ENCODE results near the gene CD82. TPM values are rescaled to one million over a fixed set of nuclear protein-coding genes. Genes with fewer than 3 reads are reported as not detected.

The CD82 gene
- total RNA-seq, 1 experiment from 2014 or later, result 4.5 TPM

DNA sequence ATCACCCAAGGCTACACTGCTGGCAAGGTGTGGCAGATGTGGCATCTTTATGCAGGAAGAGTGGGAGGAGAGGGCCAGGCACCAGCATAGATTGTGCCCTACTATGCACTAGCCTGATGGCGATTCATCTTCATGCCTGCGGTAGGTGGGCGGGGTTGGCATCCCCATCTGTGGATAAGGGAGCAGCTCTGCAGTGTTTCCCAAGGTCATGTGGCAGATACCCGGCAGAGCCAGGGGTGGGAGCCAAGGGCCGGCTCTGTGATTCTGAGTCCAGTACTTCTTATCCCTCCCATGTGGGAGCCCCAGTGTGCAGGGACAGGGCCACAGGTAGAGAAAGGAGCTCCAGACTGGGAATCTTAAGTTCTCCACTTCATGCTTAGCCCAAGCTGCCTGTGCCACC is 20.0 kb downstream of the CD82 start:
- no peaks in the 10 kb centered on the region for H3K27me3 ChIP-seq (ENCODE audit: insufficient read depth, low read length)
- no peak overlapping the region for H2BK12ac ChIP-seq (ENCODE audit: insufficient read length, low read depth, low read length)
- H3K14ac ChIP-seq (ENCODE audit: insufficient read depth, low read length), result peak overlapping the region; percentile 21; the same call in 1 of the 2 replicates
- H4K20me1 ChIP-seq (ENCODE audit: control insufficient read depth, insufficient read depth, insufficient read length), result no peaks in the 10 kb centered on the region
- no peak overlapping the region for H3K18ac ChIP-seq (ENCODE audit: insufficient read length, low read depth, low read length)
- H3K56ac ChIP-seq (ENCODE audit: insufficient read length, low read depth, low read length), result no peak overlapping the region
- no peak overlapping the region for H2AK5ac ChIP-seq (ENCODE audit: insufficient read length, low read length)
- TF ChIP-seq, protein P1, sequence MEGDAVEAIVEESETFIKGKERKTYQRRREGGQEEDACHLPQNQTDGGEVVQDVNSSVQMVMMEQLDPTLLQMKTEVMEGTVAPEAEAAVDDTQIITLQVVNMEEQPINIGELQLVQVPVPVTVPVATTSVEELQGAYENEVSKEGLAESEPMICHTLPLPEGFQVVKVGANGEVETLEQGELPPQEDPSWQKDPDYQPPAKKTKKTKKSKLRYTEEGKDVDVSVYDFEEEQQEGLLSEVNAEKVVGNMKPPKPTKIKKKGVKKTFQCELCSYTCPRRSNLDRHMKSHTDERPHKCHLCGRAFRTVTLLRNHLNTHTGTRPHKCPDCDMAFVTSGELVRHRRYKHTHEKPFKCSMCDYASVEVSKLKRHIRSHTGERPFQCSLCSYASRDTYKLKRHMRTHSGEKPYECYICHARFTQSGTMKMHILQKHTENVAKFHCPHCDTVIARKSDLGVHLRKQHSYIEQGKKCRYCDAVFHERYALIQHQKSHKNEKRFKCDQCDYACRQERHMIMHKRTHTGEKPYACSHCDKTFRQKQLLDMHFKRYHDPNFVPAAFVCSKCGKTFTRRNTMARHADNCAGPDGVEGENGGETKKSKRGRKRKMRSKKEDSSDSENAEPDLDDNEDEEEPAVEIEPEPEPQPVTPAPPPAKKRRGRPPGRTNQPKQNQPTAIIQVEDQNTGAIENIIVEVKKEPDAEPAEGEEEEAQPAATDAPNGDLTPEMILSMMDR (conservative IDR thresholded peaks at IDR 0.05), result no peak
- no peak overlapping the region for H2BK5ac ChIP-seq (ENCODE audit: insufficient read length, low read length)
- no peaks in the 10 kb centered on the region for H3K79me2 ChIP-seq (ENCODE audit: insufficient read depth, low read length)
- H3T11ph ChIP-seq (ENCODE audit: low read length), result no peak overlapping the region
- no peak overlapping the region for H3K9ac ChIP-seq (ENCODE audit: extremely low read depth, insufficient read length, low read length)
- H3K27ac Mint-ChIP-seq, result no peak overlapping the region
- H3K23me2 ChIP-seq (ENCODE audit: insufficient read length, low read depth, low read length, poor library complexity, severe bottlenecking), result no peaks in the 10 kb centered on the region
- H4K5ac ChIP-seq (ENCODE audit: insufficient read length, low read depth, low read length), result no peak overlapping the region
- no peak overlapping the region for H3K4ac ChIP-seq (ENCODE audit: low read depth, low read length)
- H3K27me3 Mint-ChIP-seq (ENCODE audit: low read depth), result peaks cover 14% of the 10 kb centered on the region
- H2AFZ ChIP-seq (ENCODE audit: low read length), result no peak overlapping the region
- H3K79me1 ChIP-seq (ENCODE audit: insufficient read depth, low read depth, low read length, poor library complexity, severe bottlenecking), result no peaks in the 10 kb centered on the region
- no peak overlapping the region for H4K8ac ChIP-seq (replicated peaks; ENCODE audit: insufficient read length, low read depth, low read length)
- H3K36me3 Mint-ChIP-seq (ENCODE audit: insufficient read depth in 1 of 3, low read depth in 3 of 3), result peaks cover 0 to 8% (median 2%) of the 10 kb centered on the region in 3 experiments; a peak in 2 of 7 replicates
- DNase-seq, result no peak
- H2BK120ac ChIP-seq (ENCODE audit: low read depth, low read length, poor library complexity, severe bottlenecking), result no peak overlapping the region
- no peak overlapping the region for H3K27ac ChIP-seq (ENCODE audit: insufficient read length, low read depth, low read length)
- no peak overlapping the region for H3K4me2 ChIP-seq (ENCODE audit: insufficient read depth, insufficient read length, low read length)
- H2BK15ac ChIP-seq (ENCODE audit: low read depth, low read length), result no peak overlapping the region
- H3K4me1 Mint-ChIP-seq, result peaks cover 6 to 14% of the 10 kb centered on the region in 2 experiments
- no peak overlapping the region for H3K23ac ChIP-seq (ENCODE audit: insufficient read length, low read depth, low read length)
- no peaks in the 10 kb centered on the region; the same call in 1 of the 2 replicates for H3K4me1 ChIP-seq (ENCODE audit: insufficient read depth, low read length)
- H3K9me3 ChIP-seq (ENCODE audit: control insufficient read depth, low read depth, low read length), result no peaks in the 10 kb centered on the region
- peaks cover 4 to 5% of the 10 kb centered on the region in 2 experiments; a peak in 3 of 5 replicates for H3K9me3 Mint-ChIP-seq
- H2BK20ac ChIP-seq (ENCODE audit: low read depth, low read length, poor library complexity, severe bottlenecking), result no peak overlapping the region
- H4K91ac ChIP-seq (ENCODE audit: insufficient read length, low read depth, low read length), result no peak overlapping the region
- no CpG with 5 or more reads among the region's 5 CpGs for WGBS (ENCODE audit: extremely low coverage, insufficient read length, low lambda C conversion rate)
- no peak overlapping the region for H3K4me3 Mint-ChIP-seq
